Muscle layer of colon (tissue), 2 donors: ENCODE measurements around the gene COPZ1.

Experiments used
- H3K27ac ChIP-seq: one replicate; pipeline ENCODE4 v1.7.0; 2013; ENCODE audit warnings: low read depth, mild to moderate bottlenecking, low read length, moderate library complexity
- H3K27me3 ChIP-seq, 2 donors: one replicate each; pipeline ENCODE4 v1.7.0; 2013; ENCODE audit warnings: low read length in 2 of 2, mild to moderate bottlenecking in 2 of 2; ENCODE audit not compliant: insufficient read depth in 2 of 2, control insufficient read depth in 1 of 2
- H3K36me3 ChIP-seq: one replicate; pipeline ENCODE4 v1.7.0; 2013; ENCODE audit warnings: mild to moderate bottlenecking, low read length; ENCODE audit not compliant: insufficient read depth
- H3K4me1 ChIP-seq: one replicate; pipeline ENCODE4 v1.7.0; 2013; ENCODE audit warnings: mild to moderate bottlenecking, low read length; ENCODE audit not compliant: insufficient read depth
- H3K4me3 ChIP-seq, 2 donors: one replicate each; pipeline ENCODE4 v1.7.0; 2013; ENCODE audit warnings: low read length in 2 of 2, low read depth in 1 of 2, mild to moderate bottlenecking in 1 of 2, moderate library complexity in 1 of 2
- H3K9ac ChIP-seq: one replicate; pipeline ENCODE4 v1.7.0; 2013; ENCODE audit warnings: low read length
- H3K9me3 ChIP-seq: one replicate; pipeline ENCODE4 v1.7.0; 2013; ENCODE audit warnings: mild to moderate bottlenecking, low read length
- donor health status: abdominal sarcoma.
- donor health status: Adenocarcinoma of cecum.

Gene COPZ1

DNA sequence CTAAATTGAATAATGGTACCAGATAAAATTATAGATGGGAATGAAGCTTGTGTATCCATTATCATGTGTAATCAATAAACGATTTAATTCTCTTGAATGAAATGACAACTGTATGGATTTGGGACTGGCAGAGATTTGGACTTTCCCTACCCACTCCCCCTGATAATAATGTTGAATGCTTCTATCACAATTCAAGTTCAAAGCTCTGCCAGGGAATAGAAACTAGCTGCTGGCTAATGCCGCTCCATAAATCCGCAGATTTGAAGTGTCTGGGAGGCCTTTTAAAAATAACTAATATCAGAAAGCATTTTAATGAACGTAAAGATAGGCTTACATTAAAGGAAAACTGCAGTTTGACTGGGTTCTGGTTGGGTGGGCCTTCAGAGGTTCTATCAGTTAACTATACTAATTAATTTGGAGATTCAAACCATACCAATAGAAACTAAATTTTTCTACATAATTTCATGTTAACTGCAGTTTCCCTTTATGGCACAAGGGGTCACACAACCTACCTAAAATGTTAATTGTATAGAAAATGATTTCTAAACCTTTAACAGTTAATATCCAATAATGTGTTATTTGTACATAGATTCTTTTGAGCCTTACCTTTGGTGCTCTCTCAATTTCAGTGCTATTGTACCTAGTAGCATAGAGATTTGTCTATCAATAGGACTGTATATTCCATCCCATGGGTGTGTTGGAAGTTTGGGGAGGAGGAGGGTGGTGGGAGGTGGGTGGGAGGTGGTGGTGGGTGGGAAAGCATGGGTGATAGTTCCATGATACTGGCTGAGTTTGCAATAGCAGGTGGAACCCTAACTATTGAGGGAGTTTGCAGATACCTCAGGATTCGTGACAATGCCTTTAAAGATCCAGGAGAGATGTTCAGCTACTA, 39.5 kb upstream of the COPZ1 start:
- Histone ChIP-seq H3K9ac (no peak overlapping the region), H3K9me3 (no peaks in the 10 kb centered on the region), H3K4me3 (no peak overlapping the region), H3K36me3 (peaks cover 66% of the 10 kb centered on the region), H3K27ac (peak overlapping the region; percentile 32), H3K4me1 (peaks cover 51% of the 10 kb centered on the region), H3K27me3 (no peaks in the 10 kb centered on the region)

DNA sequence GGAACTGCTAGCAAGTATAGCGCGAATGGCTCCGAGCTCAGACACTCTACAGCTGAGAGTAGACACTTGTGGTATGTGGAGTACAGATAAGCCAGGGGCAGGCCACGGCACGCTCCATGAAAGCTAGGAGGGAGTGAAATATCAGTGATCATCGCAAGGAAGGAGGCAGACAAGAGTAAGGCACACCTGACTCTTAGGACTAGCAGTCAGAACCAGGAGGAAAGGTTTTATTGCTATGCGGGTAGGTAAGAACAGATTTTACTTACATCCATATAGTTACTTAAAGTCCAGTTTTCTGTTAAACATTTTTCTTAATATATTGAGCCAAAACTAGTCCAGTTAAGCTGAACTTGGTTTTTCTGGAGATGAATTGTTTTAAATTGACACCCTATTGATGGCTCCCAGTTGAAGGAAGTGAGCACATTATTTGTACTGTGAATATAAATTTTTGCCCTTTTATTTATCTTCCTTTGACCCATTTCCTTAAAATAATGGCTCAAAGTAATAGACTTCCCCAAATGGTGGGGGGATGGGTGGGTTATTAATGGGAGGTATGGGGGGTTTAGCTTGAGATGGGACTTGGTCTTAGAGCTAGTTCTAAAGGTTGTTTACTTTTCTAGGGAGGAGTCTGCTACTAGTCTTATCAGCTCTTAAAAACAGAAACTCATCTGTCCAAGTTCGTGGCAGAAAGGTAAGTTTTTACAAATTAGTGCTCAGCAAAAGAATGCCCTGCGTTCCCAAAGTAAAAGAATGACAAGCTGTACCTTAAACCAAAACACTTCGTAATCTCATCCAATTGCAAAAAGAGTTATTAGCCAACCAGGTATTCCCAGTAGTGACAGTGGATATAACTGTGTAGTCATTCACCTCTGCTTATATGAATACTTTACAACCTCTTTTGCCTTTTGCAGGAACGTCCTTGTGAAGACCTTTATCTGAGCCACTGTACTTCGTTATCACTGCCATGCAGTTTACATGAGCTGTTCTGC, 38.6 kb upstream of the COPZ1 start:
- Histone ChIP-seq H3K27ac (no peak overlapping the region), H3K4me1 (peaks cover 50% of the 10 kb centered on the region), H3K36me3 (peaks cover 66% of the 10 kb centered on the region), H3K9me3 (no peaks in the 10 kb centered on the region), H3K27me3 (no peaks in the 10 kb centered on the region), H3K9ac (no peak overlapping the region), H3K4me3 (no peak overlapping the region)

DNA sequence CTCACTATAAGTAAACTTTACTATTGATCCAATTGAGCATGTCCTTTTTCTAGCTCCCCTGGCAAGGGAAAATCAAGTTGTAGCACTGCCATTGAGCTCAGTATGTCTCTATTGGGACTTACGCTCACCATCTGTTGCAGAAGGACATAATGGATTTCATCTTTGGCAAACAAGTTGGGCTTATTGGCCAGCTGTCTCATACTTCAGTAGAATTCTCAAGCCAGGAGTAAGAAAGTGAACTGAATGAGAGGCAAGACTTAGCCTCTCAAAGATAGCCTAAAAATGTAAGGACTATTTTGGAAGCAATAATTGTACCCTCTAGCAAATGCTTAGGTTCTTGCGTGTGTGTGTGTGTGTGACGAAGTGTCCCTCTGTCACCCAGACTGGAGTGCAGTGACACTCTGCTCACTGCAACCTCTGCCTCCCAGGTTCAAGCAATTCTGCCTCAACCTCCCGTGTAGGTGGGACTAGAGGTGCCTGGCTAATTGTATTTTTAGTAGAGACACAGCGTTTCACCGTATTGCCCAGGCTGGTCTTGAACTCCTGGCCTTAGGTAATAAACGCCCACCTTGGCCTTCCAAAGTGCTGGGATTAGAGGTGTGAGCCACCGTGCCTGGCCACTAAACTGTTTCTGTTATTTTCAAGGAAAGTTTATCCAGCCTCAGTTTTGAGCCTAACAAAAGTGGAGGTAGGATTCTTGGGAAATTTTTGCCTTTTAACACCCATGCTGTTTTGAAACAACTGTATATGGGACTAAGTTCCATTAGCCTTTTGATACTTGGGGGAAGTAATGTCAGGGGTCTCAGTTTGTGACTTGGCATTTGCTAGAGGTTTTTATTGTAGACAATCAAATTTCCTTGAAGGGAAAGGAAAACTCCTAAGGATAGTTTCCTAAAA, 37.4 kb upstream of the COPZ1 start:
- H3K9me3 ChIP-seq: no peaks in the 10 kb centered on the region
- H3K9ac ChIP-seq: no peak overlapping the region
- H3K27me3 ChIP-seq: no peaks in the 10 kb centered on the region
- peaks cover 56% of the 10 kb centered on the region for H3K36me3 ChIP-seq
- no peak overlapping the region for H3K27ac ChIP-seq
- H3K4me3 ChIP-seq: no peak overlapping the region
- H3K4me1 ChIP-seq: peaks cover 38% of the 10 kb centered on the region

DNA sequence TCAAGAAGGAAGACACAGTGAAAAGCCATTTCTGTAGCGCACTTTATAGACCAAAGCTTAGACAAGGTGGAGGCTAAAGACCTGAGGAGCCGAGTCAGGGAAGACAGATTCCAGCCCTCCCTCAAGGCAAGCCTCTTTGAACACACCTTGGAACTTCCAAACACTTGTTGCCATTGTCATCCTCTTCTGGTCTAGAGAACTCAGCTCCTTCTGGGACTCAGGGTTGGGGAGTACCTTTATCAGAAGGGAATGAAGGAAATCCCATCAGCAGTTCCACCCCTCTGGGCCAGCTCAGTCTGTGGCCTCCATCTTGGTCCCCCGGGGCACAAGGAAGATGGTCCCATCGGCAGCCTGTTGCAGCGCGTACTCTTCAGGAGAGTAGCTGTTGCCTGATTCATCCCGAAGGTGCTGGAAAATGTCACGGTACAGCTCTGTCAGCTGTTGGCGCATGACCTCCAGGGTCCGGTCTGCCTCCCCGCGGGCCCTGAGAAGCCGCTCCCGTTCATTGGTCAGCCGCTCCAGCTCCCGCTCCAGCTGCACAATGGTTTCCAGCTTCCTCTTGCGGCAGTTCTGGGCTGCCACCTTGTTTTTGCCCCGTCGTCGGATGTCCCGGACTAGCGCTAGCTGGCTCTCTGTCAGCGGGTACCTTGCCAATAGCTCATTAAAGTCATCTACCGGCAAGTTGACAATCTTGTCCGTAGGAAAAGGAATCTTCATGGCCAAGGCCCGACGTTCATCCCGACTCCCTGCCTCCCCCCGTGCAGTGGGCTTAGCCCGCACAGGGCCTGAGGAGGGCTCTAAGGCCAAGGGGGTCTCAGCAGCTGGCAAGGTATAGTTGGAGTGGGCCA, 32.6 kb upstream of the COPZ1 start:
- Histone ChIP-seq H3K4me1 (no peaks in the 10 kb centered on the region), H3K27me3 (no peaks in the 10 kb centered on the region), H3K4me3 (no peak overlapping the region), H3K9ac (no peak overlapping the region), H3K27ac (no peak overlapping the region), H3K9me3 (no peaks in the 10 kb centered on the region), H3K36me3 (peaks cover 10% of the 10 kb centered on the region)

DNA sequence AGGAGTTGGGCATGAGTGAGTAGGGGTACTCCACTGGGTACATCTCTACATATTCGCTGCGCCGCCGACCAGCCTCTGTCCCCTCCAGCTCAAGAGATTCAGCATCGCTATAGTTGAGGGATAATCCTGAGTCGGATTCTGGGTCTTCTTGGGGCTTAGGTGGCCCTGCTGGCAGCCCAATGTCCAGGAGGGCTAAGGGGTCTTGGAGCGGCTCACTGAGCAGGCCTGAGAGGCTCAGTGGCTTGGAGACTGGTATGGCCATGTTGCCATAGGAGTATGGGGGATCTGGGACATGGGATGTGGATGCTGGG, 32.0 kb upstream of the COPZ1 start:
- H3K36me3 ChIP-seq: peaks cover 4% of the 10 kb centered on the region
- H3K27ac ChIP-seq: no peak overlapping the region
- no peak overlapping the region for H3K9ac ChIP-seq
- no peaks in the 10 kb centered on the region for H3K27me3 ChIP-seq
- H3K4me3 ChIP-seq: no peak overlapping the region
- no peaks in the 10 kb centered on the region for H3K9me3 ChIP-seq
- H3K4me1 ChIP-seq: no peaks in the 10 kb centered on the region

DNA sequence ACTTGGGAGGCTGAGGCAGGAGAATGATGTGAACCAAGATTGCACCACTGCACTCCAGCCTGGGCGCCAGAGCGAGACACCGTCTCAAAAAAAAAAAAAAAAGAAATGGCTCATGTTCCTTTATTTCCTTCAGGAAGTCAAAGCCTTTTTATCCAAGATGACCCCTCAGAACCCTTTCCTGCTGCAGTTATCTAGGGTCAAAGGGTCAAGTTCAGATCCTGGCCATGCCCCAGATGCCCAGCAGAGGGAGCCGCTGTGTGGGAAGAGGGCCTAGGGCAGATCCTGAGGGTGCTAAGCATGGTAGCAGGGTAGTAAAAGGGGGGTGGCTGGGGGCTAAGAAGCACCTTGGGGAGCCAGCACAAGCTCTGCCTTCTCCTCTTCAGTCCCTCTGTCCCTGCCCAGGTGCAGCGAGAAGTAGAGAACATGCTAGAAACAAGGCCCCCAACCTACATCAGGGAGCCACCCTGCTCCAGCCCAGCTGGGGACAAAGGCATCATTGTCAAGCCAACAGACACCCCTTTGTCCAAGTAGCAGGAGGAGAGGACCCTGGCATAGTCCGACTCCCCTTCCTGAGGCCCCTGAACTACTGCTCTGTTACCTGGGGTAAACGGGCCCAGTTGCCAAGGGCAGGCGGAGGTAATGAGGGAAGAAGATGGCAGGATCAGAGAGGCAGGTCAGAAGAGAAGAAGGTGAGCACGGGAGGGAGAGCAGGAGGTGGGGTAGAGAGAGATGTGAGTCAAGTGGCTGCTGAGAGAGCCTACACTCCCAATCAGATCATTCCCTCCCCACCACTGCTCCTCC, 30.6 kb upstream of the COPZ1 start:
- no peak overlapping the region for H3K9ac ChIP-seq
- H3K4me3 ChIP-seq: no peak overlapping the region
- H3K4me1 ChIP-seq: no peaks in the 10 kb centered on the region
- no peak overlapping the region for H3K27ac ChIP-seq
- peaks cover 9 to 12% of the 10 kb centered on the region in 2 donors for H3K27me3 ChIP-seq
- H3K9me3 ChIP-seq: no peaks in the 10 kb centered on the region
- H3K36me3 ChIP-seq: no peaks in the 10 kb centered on the region

DNA sequence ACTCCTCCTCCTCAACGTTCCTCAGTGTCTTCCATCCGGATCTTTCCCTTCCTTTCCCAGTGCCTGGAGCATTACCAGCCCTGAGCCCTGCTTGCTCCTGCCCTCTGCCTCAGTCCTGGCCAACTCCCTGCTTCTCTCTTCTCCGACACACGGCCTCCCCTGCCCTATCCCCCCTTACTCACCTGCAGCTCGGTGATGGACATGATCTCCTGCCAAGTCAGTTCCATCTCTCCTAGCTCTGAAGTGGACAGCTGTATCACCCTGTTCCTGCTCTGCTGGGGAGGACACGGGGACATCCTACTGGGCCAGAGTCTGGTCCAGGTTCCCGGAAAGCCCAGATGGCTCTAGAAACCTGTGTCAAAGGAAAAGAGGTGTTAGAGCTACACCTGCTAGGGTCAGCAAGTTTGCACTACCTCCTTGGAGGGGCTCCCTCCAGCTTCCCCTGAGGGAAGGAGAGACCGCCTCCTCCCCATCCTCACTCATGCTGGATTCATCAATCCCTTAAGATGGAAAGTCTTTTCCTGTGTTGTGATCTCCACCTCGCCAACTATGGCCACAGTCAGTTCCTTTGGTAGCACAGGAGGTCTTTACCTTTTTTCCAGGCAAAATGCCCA, 29.9 kb upstream of the COPZ1 start:
- H3K4me3 ChIP-seq: no peak overlapping the region
- no peak overlapping the region for H3K9ac ChIP-seq
- no peaks in the 10 kb centered on the region for H3K9me3 ChIP-seq
- no peak overlapping the region for H3K27ac ChIP-seq
- no peaks in the 10 kb centered on the region for H3K4me1 ChIP-seq
- H3K36me3 ChIP-seq: no peaks in the 10 kb centered on the region
- H3K27me3 ChIP-seq: peaks cover 13 to 19% of the 10 kb centered on the region in 2 donors

DNA sequence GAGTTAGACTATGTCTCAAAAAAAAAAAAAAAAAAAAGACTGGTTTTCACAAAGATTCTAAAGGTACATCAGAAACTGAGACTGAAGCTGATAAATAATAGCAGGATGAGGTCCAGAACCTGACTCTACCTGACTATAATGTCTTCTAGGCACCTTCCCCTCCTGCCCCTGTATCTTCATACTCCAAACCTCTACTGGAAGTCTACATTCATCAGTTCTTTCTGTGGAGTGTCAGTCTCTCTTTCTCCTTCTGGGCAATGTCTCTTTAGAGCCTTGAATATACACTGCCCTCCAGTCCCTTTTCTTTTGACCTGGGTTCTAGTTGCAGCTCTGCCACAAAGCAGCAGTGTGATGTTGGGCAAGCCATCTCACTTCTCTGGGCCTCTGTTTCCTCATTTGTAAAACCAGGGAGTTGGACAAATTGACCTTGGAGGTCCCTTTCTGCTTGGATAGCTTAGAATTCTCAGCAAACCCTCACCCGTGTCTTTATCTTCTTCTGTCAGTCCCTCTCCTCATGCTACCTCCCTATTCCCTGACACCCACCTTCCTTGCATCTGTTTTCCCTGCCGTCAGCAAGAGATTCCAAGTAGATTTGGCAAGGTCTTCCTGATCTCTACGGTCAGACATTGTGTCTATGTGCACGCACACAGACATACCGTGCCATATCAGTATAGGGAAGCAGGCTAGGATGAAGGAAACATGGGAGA, 28.4 kb upstream of the COPZ1 start:
- Histone ChIP-seq H3K27ac (no peak overlapping the region), H3K4me3 (no peak overlapping the region), H3K36me3 (no peaks in the 10 kb centered on the region), H3K27me3 (peaks cover 21 to 32% of the 10 kb centered on the region in 2 donors), H3K9ac (no peak overlapping the region), H3K4me1 (peaks cover 7% of the 10 kb centered on the region), H3K9me3 (no peaks in the 10 kb centered on the region)

DNA sequence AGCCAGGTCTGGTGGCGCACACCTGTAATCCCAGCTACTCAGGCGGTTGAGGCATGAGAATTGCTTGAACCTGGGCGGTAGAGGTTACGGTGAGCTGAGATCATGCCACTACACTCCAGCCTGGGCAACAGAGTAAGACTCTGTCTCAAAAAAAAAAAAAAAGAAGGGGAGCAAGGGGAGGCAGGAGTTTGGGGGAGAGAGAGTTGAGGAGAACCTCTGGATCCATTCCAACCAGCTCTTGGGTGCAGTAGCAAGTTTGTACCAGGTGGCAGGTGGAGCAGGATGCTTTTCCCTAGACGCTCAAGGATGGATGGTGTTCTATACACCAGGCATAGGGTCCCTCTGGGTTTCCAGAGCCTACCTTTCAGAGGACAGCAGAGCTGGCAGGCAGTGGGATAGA, 26.0 kb upstream of the COPZ1 start:
- Histone ChIP-seq H3K9ac (no peak overlapping the region), H3K36me3 (no peaks in the 10 kb centered on the region), H3K27ac (no peak overlapping the region), H3K27me3 (peaks cover 21 to 33% of the 10 kb centered on the region in 2 donors), H3K4me1 (peaks cover 7% of the 10 kb centered on the region), H3K9me3 (no peaks in the 10 kb centered on the region), H3K4me3 (no peak overlapping the region)
